Measurements from ENCODE around the gene ECE1. TPM values are rescaled to one million over a fixed set of nuclear protein-coding genes. Genes with fewer than 3 reads are reported as not detected.

ECE1 gene
- total RNA-seq, 4 donors from 2014 or later = 68.3 to 94.7 (median 69.9) TPM

DNA sequence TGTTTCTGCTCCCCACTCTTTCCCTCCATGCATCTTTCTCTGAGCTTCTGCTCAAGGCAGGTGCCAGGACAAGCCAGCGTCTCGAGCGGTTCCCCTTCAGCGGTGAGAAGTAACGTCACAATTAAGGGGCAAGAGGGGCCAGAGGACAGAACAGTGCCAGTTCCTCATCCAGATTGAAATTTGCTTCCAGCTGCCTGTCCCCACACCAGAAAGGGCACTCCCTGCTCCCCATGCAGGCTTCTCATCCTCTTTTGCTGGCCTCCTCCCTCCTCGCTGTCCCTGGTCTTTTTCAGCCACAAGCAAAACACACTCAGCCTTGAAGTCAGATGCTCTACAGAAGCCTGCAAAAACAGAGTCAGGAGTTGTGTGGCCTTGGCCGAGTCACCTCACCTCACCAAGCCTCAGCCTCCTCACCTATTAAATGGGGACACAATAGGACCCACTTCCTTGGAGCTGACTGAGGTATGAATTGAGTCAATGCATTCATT is 35.0 kb upstream of the ECE1 start:
- Histone ChIP-seq H3K27ac (peak overlapping the region; percentile 54 to 94 (median 86)), H3K4me3 (no peak overlapping the region), H3K27me3 (no peaks in the 10 kb centered on the region), H3K4me1 (peaks cover 4 to 93% (median 65%) of the 10 kb centered on the region in 3 donors), H3K36me3 (no peaks in the 10 kb centered on the region), H3K9me3 (no peaks in the 10 kb centered on the region)
- TF ChIP-seq POLR2AphosphoS5 (IDR thresholded peaks at IDR 0.05) (no peak), POLR2A (IDR thresholded peaks at IDR 0.05) (no peak), EP300 (IDR thresholded peaks at IDR 0.05) (no peak)
- TF ChIP-seq, protein P1, sequence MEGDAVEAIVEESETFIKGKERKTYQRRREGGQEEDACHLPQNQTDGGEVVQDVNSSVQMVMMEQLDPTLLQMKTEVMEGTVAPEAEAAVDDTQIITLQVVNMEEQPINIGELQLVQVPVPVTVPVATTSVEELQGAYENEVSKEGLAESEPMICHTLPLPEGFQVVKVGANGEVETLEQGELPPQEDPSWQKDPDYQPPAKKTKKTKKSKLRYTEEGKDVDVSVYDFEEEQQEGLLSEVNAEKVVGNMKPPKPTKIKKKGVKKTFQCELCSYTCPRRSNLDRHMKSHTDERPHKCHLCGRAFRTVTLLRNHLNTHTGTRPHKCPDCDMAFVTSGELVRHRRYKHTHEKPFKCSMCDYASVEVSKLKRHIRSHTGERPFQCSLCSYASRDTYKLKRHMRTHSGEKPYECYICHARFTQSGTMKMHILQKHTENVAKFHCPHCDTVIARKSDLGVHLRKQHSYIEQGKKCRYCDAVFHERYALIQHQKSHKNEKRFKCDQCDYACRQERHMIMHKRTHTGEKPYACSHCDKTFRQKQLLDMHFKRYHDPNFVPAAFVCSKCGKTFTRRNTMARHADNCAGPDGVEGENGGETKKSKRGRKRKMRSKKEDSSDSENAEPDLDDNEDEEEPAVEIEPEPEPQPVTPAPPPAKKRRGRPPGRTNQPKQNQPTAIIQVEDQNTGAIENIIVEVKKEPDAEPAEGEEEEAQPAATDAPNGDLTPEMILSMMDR (IDR thresholded peaks at IDR 0.05) = no peak
- ATAC-seq = peak; percentile 5
- WGBS, 2 donors (ENCODE audit: low coverage in 1 of 2) = 42 to 64% methylated on average over 5 to 7 of the region's 7 CpGs

GRCh38 chr1:21324368-21325141 is 34.3 kb upstream of the ECE1 start:
- H3K27ac ChIP-seq = peak overlapping the region; percentile 54 to 94 (median 86)
- peak overlapping the region in 1 of 2 donors; percentile 8 for H3K4me3 ChIP-seq
- no peaks in the 10 kb centered on the region for H3K9me3 ChIP-seq
- TF ChIP-seq POLR2AphosphoS5 (IDR thresholded peaks at IDR 0.05) (peak; percentile 66), EP300 (IDR thresholded peaks at IDR 0.05) (no peak)
- H3K27me3 ChIP-seq = no peaks in the 10 kb centered on the region
- no peaks in the 10 kb centered on the region for H3K36me3 ChIP-seq
- 3 to 18% methylated on average over 4 to 5 of the region's 14 CpGs for WGBS, 2 donors (ENCODE audit: low coverage in 1 of 2)
- ATAC-seq = peak; percentile 83
- H3K4me1 ChIP-seq = peaks cover 4 to 95% (median 73%) of the 10 kb centered on the region in 3 donors

DNA sequence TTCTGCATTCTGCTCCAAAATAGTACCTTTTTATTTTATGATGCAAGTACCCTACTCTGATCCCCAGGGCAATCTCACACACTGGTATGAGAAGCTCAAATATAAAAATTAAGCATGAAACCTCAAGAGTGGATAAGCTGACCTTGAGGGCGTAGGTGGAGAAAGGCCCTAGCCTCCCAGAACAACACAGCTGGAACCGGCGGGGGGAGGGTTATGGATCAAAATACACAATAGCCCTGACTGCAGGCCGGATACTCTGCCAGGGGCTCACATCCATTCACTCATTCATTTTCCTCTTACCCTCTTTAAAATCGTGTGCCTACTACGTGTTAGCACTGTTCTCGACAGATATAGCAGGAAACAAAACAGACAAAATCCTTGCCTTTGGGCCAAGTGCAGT is 32.8 kb upstream of the ECE1 start:
- Histone ChIP-seq H3K9me3 (no peaks in the 10 kb centered on the region), H3K4me1 (peaks cover 8 to 100% (median 87%) of the 10 kb centered on the region in 3 donors), H3K27me3 (no peaks in the 10 kb centered on the region), H3K27ac (peak overlapping the region in 3 of 4 donors; percentile 76 to 87 (median 86)), H3K36me3 (no peaks in the 10 kb centered on the region), H3K4me3 (no peak overlapping the region)
- ATAC-seq = no peak
- no peak for TF ChIP-seq POLR2AphosphoS5 (IDR thresholded peaks at IDR 0.05)
- no peak for TF ChIP-seq EP300 (IDR thresholded peaks at IDR 0.05)
- TF ChIP-seq POLR2A (IDR thresholded peaks at IDR 0.05) = no peak
- TF ChIP-seq, protein P1 (IDR thresholded peaks at IDR 0.05) = no peak
- 10 to 15% methylated on average over 4 to 6 of the region's 7 CpGs for WGBS, 2 donors (ENCODE audit: low coverage in 1 of 2)

GRCh38 chr1:21322681-21323016 is 32.4 kb upstream of the ECE1 start:
- no peak for ATAC-seq
- H3K9me3 ChIP-seq = no peaks in the 10 kb centered on the region
- no peaks in the 10 kb centered on the region for H3K27me3 ChIP-seq
- TF ChIP-seq, protein P1 (IDR thresholded peaks at IDR 0.05) = no peak
- TF ChIP-seq POLR2A (IDR thresholded peaks at IDR 0.05) (no peak), POLR2AphosphoS5 (IDR thresholded peaks at IDR 0.05) (no peak), EP300 (IDR thresholded peaks at IDR 0.05) (no peak)
- peak overlapping the region in 3 of 4 donors; percentile 76 to 87 (median 86) for H3K27ac ChIP-seq
- 29 to 45% methylated on average over 5 of the region's 6 CpGs for WGBS, 2 donors (ENCODE audit: low coverage in 1 of 2)
- no peaks in the 10 kb centered on the region for H3K36me3 ChIP-seq
- no peak overlapping the region for H3K4me3 ChIP-seq
- peaks cover 8 to 100% (median 92%) of the 10 kb centered on the region in 3 donors for H3K4me1 ChIP-seq

DNA sequence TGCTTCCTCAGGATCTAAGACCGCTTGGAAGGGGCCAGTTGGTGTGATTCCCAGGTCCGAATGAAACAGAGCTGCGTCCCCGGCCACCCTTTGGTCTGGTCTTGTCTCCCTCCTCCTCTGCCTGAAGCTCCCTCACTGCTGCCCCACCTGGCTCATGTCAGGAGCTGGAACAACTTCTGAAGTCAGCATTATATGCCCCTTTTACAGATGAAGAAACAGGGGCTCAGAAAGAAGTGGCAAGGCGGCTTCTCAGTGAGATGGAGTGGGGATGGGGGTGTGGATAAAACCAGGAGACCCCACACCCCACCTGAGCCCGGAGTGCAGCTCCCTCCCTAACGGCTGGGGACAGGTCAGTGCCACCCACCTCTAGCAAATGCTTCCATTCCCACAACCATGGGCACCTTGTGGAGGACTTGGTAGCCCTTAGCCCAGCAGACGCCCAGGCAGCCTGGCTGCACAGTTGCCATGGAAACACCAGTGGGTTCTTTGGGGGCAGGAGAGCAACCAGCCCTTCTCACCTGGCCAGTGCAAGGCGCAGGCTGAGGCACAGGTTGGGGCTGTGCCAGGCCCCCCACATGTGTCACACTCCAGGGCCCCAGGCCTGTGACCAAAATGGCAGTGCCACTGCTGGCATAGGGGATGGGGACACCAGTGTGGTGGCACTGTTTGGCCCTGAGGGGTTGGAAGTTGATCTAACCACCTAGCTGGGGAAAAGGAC is 31.9 kb upstream of the ECE1 start:
- ATAC-seq = no peak
- H3K9me3 ChIP-seq = no peaks in the 10 kb centered on the region
- WGBS, 2 donors (ENCODE audit: low coverage in 1 of 2) = 82 to 94% methylated on average over 3 to 4 of the region's 9 CpGs
- H3K27me3 ChIP-seq = no peaks in the 10 kb centered on the region
- no peak overlapping the region for H3K4me3 ChIP-seq
- no peaks in the 10 kb centered on the region for H3K36me3 ChIP-seq
- H3K4me1 ChIP-seq = peaks cover 8 to 100% (median 92%) of the 10 kb centered on the region in 3 donors
- H3K27ac ChIP-seq = peak overlapping the region in 3 of 4 donors; percentile 76 to 87 (median 86)
- TF ChIP-seq, protein P1 (IDR thresholded peaks at IDR 0.05) = no peak
- no peak for TF ChIP-seq POLR2AphosphoS5 (IDR thresholded peaks at IDR 0.05)
- no peak for TF ChIP-seq POLR2A (IDR thresholded peaks at IDR 0.05)
- no peak for TF ChIP-seq EP300 (IDR thresholded peaks at IDR 0.05)
